ENCODE results near the gene SLC12A8.

DNA sequence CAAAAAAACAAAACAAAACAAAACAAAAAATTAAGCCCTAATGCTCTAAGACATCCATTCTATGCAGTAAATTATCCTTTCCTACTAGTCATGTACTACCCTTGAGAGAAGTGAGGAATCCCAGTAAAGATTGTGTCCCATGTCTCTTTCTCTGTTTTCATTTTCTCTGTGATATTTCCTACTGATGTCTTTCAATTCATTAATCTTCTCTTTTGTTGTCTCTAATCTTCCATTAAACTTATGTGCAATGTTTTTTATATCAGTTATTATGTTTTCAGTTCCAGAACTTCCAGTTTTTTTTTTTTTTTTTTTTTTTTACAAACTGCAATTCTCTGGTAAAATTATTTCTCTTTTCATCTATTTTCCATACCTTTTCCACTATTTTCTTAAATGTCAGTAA is 44.1 kb upstream of the SLC12A8 start:
- TF ChIP-seq EZH2 (IDR thresholded peaks at IDR 0.05; ENCODE audit: insufficient read depth, poor library complexity, severe bottlenecking) (no peak), EZH2phosphoT487 (IDR thresholded peaks at IDR 0.05; ENCODE audit: insufficient read depth, low read depth) (no peak)

Data from GM23248 (cell line).